ENCODE results near the gene GRIP2. TPM values are rescaled to one million over a fixed set of nuclear protein-coding genes. Genes with fewer than 3 reads are reported as not detected.

GRIP2 gene
- total RNA-seq, 1 donor: 1.4 TPM

- Histone ChIP-seq H3K27ac (ENCODE audit: low read depth, low read length) (peak overlapping the region; percentile 93), H3K4me3 (ENCODE audit: insufficient read depth, low read length) (no peak overlapping the region), H4K20me1 (ENCODE audit: insufficient read depth, low read length) (no peaks in the 10 kb centered on the region), H3K9me3 (ENCODE audit: low read depth, low read length) (no peaks in the 10 kb centered on the region), H3K79me2 (ENCODE audit: insufficient read depth, low read length) (no peaks in the 10 kb centered on the region), H3K36me3 (ENCODE audit: insufficient read depth, low read length) (peaks cover 78% of the 10 kb centered on the region), H3K27me3 (ENCODE audit: insufficient read depth, low read length) (no peaks in the 10 kb centered on the region), H3K4me2 (ENCODE audit: insufficient read depth, low read length) (no peak overlapping the region), H3K4me1 (ENCODE audit: insufficient read depth, low read length) (peaks cover 30% of the 10 kb centered on the region), H2AFZ (ENCODE audit: low read length) (no peak overlapping the region)
- no peak for DNase-seq (ENCODE audit: insufficient read length, low spot score, missing footprints)
- TF ChIP-seq, protein P1, sequence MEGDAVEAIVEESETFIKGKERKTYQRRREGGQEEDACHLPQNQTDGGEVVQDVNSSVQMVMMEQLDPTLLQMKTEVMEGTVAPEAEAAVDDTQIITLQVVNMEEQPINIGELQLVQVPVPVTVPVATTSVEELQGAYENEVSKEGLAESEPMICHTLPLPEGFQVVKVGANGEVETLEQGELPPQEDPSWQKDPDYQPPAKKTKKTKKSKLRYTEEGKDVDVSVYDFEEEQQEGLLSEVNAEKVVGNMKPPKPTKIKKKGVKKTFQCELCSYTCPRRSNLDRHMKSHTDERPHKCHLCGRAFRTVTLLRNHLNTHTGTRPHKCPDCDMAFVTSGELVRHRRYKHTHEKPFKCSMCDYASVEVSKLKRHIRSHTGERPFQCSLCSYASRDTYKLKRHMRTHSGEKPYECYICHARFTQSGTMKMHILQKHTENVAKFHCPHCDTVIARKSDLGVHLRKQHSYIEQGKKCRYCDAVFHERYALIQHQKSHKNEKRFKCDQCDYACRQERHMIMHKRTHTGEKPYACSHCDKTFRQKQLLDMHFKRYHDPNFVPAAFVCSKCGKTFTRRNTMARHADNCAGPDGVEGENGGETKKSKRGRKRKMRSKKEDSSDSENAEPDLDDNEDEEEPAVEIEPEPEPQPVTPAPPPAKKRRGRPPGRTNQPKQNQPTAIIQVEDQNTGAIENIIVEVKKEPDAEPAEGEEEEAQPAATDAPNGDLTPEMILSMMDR (IDR thresholded peaks at IDR 0.05; ENCODE audit: extremely low read depth, low read depth, low read length): no peak
These were observed 69.7 kb downstream of the GRIP2 start for GRCh38 chr3:14470461-14470860.

DNA sequence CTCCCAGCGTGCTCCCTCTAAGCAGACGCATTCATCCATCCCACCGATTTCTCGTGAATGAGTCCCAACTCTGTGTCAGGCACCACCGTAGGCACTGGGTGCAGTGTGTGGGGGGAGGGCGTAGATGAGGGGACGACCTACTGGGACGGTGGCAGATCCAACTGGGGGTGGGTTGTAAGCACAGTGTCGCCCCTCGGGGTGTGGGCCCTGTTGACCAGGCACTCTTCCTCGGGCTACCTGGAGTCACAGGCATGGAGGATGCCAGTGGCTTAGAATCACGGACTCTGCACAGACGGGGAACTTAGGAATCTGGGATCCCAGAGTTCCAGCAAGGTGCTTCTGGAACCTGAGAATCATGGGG lies 71.5 kb downstream of the GRIP2 start:
- H3K4me3 ChIP-seq (ENCODE audit: insufficient read depth, low read length): no peak overlapping the region
- no peak overlapping the region for H2AFZ ChIP-seq (ENCODE audit: low read length)
- no peaks in the 10 kb centered on the region for H3K79me2 ChIP-seq (ENCODE audit: insufficient read depth, low read length)
- TF ChIP-seq, protein P1 (IDR thresholded peaks at IDR 0.05; ENCODE audit: extremely low read depth, low read depth, low read length): no peak
- H3K4me1 ChIP-seq (ENCODE audit: insufficient read depth, low read length): peaks cover 30% of the 10 kb centered on the region
- no peaks in the 10 kb centered on the region for H3K27me3 ChIP-seq (ENCODE audit: insufficient read depth, low read length)
- no peak overlapping the region for H3K4me2 ChIP-seq (ENCODE audit: insufficient read depth, low read length)
- no peaks in the 10 kb centered on the region for H4K20me1 ChIP-seq (ENCODE audit: insufficient read depth, low read length)
- H3K9me3 ChIP-seq (ENCODE audit: low read depth, low read length): no peaks in the 10 kb centered on the region
- DNase-seq (ENCODE audit: insufficient read length, low spot score, missing footprints): peak; percentile 58
- H3K27ac ChIP-seq (ENCODE audit: low read depth, low read length): no peak overlapping the region
- H3K36me3 ChIP-seq (ENCODE audit: insufficient read depth, low read length): peaks cover 78% of the 10 kb centered on the region

GRCh38 chr3:14467814-14468620 lies 72.1 kb downstream of the GRIP2 start:
- TF ChIP-seq, protein P1 (IDR thresholded peaks at IDR 0.05; ENCODE audit: extremely low read depth, low read depth, low read length): peak; percentile 78
- peak; percentile 92 for DNase-seq (ENCODE audit: insufficient read length, low spot score, missing footprints)
- no peak overlapping the region for H3K27ac ChIP-seq (ENCODE audit: low read depth, low read length)
- no peak overlapping the region for H3K4me2 ChIP-seq (ENCODE audit: insufficient read depth, low read length)
- peaks cover 79% of the 10 kb centered on the region for H3K36me3 ChIP-seq (ENCODE audit: insufficient read depth, low read length)
- H3K27me3 ChIP-seq (ENCODE audit: insufficient read depth, low read length): no peaks in the 10 kb centered on the region
- H3K4me1 ChIP-seq (ENCODE audit: insufficient read depth, low read length): peaks cover 26% of the 10 kb centered on the region
- no peak overlapping the region for H3K4me3 ChIP-seq (ENCODE audit: insufficient read depth, low read length)
- H3K9me3 ChIP-seq (ENCODE audit: low read depth, low read length): no peaks in the 10 kb centered on the region
- H3K79me2 ChIP-seq (ENCODE audit: insufficient read depth, low read length): no peaks in the 10 kb centered on the region
- H2AFZ ChIP-seq (ENCODE audit: low read length): no peak overlapping the region
- no peaks in the 10 kb centered on the region for H4K20me1 ChIP-seq (ENCODE audit: insufficient read depth, low read length)

DNA sequence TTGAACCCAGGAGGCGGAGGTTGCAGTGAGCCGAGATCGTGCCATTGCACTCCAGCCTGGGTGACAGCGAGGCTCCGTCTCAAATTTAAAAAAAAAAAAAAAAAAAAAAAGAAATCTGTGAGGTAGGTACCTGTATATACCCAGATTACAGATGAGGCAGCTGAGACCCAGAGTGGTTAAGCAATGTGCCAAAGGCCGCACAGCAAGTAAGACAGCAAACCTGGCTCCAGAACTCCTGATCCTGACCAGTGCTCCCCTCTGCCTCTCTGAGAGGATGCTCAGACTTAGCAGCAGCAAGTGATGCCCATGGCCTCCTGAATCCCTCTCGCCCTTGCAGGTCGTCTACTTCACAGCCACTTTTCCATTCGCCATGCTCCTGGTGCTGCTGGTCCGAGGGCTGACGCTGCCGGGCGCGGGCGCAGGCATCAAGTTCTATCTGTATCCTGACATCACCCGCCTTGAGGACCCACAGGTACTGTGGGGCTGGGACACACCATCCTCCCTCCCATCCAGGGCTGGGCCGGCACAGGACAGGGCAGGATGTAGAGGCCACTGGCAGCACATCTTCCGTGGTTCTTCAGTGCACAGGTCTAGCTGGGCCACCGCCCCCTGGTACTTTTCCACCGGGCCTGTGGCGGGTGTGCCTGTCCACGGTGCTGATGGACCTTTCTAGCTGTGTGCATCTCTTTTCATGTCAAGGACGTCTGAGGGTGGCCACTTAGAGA lies 73.8 kb downstream of the GRIP2 start:
- Histone ChIP-seq H3K4me2 (ENCODE audit: insufficient read depth, low read length) (no peak overlapping the region), H3K36me3 (ENCODE audit: insufficient read depth, low read length) (peaks cover 85% of the 10 kb centered on the region), H3K4me1 (ENCODE audit: insufficient read depth, low read length) (peaks cover 12% of the 10 kb centered on the region), H3K9me3 (ENCODE audit: low read depth, low read length) (no peaks in the 10 kb centered on the region), H3K4me3 (ENCODE audit: insufficient read depth, low read length) (no peak overlapping the region), H3K79me2 (ENCODE audit: insufficient read depth, low read length) (no peaks in the 10 kb centered on the region), H2AFZ (ENCODE audit: low read length) (no peak overlapping the region), H4K20me1 (ENCODE audit: insufficient read depth, low read length) (no peaks in the 10 kb centered on the region), H3K27me3 (ENCODE audit: insufficient read depth, low read length) (no peaks in the 10 kb centered on the region), H3K27ac (ENCODE audit: low read depth, low read length) (no peak overlapping the region)
- TF ChIP-seq, protein P1 (IDR thresholded peaks at IDR 0.05; ENCODE audit: extremely low read depth, low read depth, low read length): no peak
- peak; percentile 49 for DNase-seq (ENCODE audit: insufficient read length, low spot score, missing footprints)

Measured in osteoblast (primary cell).